Thyroid gland (tissue), 4 donors: ENCODE data around the gene HCFC1. TPM values are rescaled to one million over a fixed set of nuclear protein-coding genes. Genes with fewer than 3 reads are reported as not detected.

ENCODE experiments used
- DNase-seq, 2 donors: peaks; one replicate each; pipeline ENCODE4 v3.0.0-alpha.2; 2019
- H3K27ac ChIP-seq, 3 donors: fragments of 200-600 bp; sonication (generic); 1 replicate in 2 of 3; 2 replicates in 1 of 3; pipeline ENCODE4 v1.5.1; 2016 to 2019; ENCODE audit warnings: mild to moderate bottlenecking in 1 of 3, moderate library complexity in 1 of 3
- H3K27me3 ChIP-seq: fragments of 200-600 bp; sonication (generic); one replicate; pipeline ENCODE4 v1.5.1; 2019
- H3K36me3 ChIP-seq, 2 donors: fragments of 200-600 bp; sonication (generic); one replicate each; pipeline ENCODE4 v1.5.1; 2016 to 2019
- H3K4me1 ChIP-seq, 2 donors: fragments of 200-600 bp; sonication (generic); one replicate each; pipeline ENCODE4 v1.5.1; 2017 to 2019
- H3K4me3 ChIP-seq, 3 donors: fragments of 200-600 bp; sonication (generic); replicated peaks in 1 of 3; 1 replicate in 2 of 3; 2 replicates in 1 of 3; pipeline ENCODE4 v1.5.1; 2016; ENCODE audit warnings: mild to moderate bottlenecking in 1 of 3
- H3K9me3 ChIP-seq: fragments of 200-600 bp; sonication (generic); one replicate; pipeline ENCODE4 v1.5.1; 2017
- CTCF ChIP-seq, 6 experiments: fragments of 200-600 bp in 3 of 6; fragments of 450-650 bp in 3 of 6; sonication (generic) in 3 of 6; IDR thresholded peaks; one replicate each; pipeline ENCODE4 v1.5.1; 2016 to 2019; ENCODE audit warnings: antibody characterized with exemption in 6 of 6, mild to moderate bottlenecking in 2 of 6, inconsistent platforms in 1 of 6, moderate library complexity in 1 of 6
- POLR2A ChIP-seq, 2 donors: fragments of 450-650 bp; IDR thresholded peaks; one replicate each; pipeline ENCODE4 v1.6.1; 2017; ENCODE audit warnings: antibody characterized with exemption in 2 of 2, mild to moderate bottlenecking in 2 of 2, moderate library complexity in 1 of 2
- WGBS, 2 donors: methylation state at CpG; one replicate each; pipeline ENCODE4 v1.1.5; 2017; 5-methylcytosine and 5-hydroxymethylcytosine counted together
- intact Hi-C: fragments of 100-400 bp; cut with DNase I; formaldehyde crosslinking; loops from one replicate; pipeline ENCODE4 v1.15.1; 2023
- total RNA-seq, 4 donors: library from RNA; depleted of rRNA; stranded (reverse); fragments of >200 nt; gene quantifications; one replicate each; pipeline ENCODE4 v1.2.3, GENCODE V29; 2016

Gene HCFC1
- total RNA-seq, 4 donors from 2014 or later = 23.5 to 119 (median 52.3) TPM

- intact Hi-C loops = loop anchor here (10.0 kb wide), 1 partner anchor 422 kb away; no protein-coding TSS in a partner anchor
- 95 to 100% methylated on average over 2 to 4 of the region's 17 CpGs for WGBS, 2 donors
- no peak for DNase-seq
- Histone ChIP-seq H3K36me3 (peaks cover 73 to 89% of the 10 kb centered on the region in 2 donors), H3K4me1 (no peaks in the 10 kb centered on the region), H3K27me3 (no peaks in the 10 kb centered on the region), H3K27ac (no peak overlapping the region), H3K9me3 (no peaks in the 10 kb centered on the region), H3K4me3 (no peak overlapping the region)
- TF ChIP-seq CTCF (IDR thresholded peaks at IDR 0.05) = no peak
- no peak for TF ChIP-seq POLR2A (IDR thresholded peaks at IDR 0.05)
These were observed 14.4 kb downstream of the HCFC1 start for GRCh38 chrX:153957224-153957623.

GRCh38 chrX:153956044-153956907, 15.3 kb downstream of the HCFC1 start:
- no peak for TF ChIP-seq POLR2A (IDR thresholded peaks at IDR 0.05)
- TF ChIP-seq CTCF (IDR thresholded peaks at IDR 0.05) = no peak
- WGBS, 2 donors = 92 to 96% methylated on average over 9 to 10 of the region's 35 CpGs
- no peaks in the 10 kb centered on the region for H3K4me1 ChIP-seq
- no peaks in the 10 kb centered on the region for H3K9me3 ChIP-seq
- no peaks in the 10 kb centered on the region for H3K27me3 ChIP-seq
- H3K4me3 ChIP-seq = no peak overlapping the region
- intact Hi-C loops = loop anchor here (10.0 kb wide), 1 partner anchor 421 kb away; no protein-coding TSS in a partner anchor
- H3K36me3 ChIP-seq = peaks cover 73 to 89% of the 10 kb centered on the region in 2 donors
- no peak for DNase-seq
- no peak overlapping the region for H3K27ac ChIP-seq

GRCh38 chrX:153955228-153955732, 16.3 kb downstream of the HCFC1 start:
- WGBS, 2 donors = 91% methylated on average over 6 of the region's 12 CpGs; no CpG with 5 or more reads in 1 of the 2 donors
- Histone ChIP-seq H3K36me3 (peaks cover 73 to 91% of the 10 kb centered on the region in 2 donors), H3K27me3 (no peaks in the 10 kb centered on the region), H3K27ac (no peak overlapping the region), H3K4me1 (no peaks in the 10 kb centered on the region), H3K9me3 (no peaks in the 10 kb centered on the region), H3K4me3 (no peak overlapping the region)
- TF ChIP-seq CTCF (IDR thresholded peaks at IDR 0.05) = no peak
- TF ChIP-seq POLR2A (IDR thresholded peaks at IDR 0.05) = no peak
- DNase-seq = no peak
- intact Hi-C loops = loop anchor here (10.0 kb wide), 1 partner anchor 420 kb away; no protein-coding TSS in a partner anchor

- no peaks in the 10 kb centered on the region for H3K9me3 ChIP-seq
- DNase-seq = no peak
- peaks cover 74 to 91% of the 10 kb centered on the region in 2 donors for H3K36me3 ChIP-seq
- no peaks in the 10 kb centered on the region for H3K27me3 ChIP-seq
- TF ChIP-seq CTCF (IDR thresholded peaks at IDR 0.05) (no peak), POLR2A (IDR thresholded peaks at IDR 0.05) (no peak)
- H3K4me3 ChIP-seq = no peak overlapping the region
- WGBS, 2 donors = no CpG with 5 or more reads among the region's 44 CpGs
- H3K4me1 ChIP-seq = no peaks in the 10 kb centered on the region
- no peak overlapping the region for H3K27ac ChIP-seq
- intact Hi-C loops = loop anchor here (5.0 to 10.0 kb wide), 2 partner anchors 187 to 420 kb away; no protein-coding TSS in a partner anchor
These were observed 16.9 kb downstream of the HCFC1 start for GRCh38 chrX:153954558-153955227.
